ENCODE results near the gene LRRC74B. TPM values are rescaled to one million over a fixed set of nuclear protein-coding genes. Genes with fewer than 3 reads are reported as not detected.
A peak's percentile ranks its signal among the peaks of the same experiment; 100 is the strongest.

Gene LRRC74B
- total RNA-seq, 2 experiments from 2014 or later, result not detected

DNA sequence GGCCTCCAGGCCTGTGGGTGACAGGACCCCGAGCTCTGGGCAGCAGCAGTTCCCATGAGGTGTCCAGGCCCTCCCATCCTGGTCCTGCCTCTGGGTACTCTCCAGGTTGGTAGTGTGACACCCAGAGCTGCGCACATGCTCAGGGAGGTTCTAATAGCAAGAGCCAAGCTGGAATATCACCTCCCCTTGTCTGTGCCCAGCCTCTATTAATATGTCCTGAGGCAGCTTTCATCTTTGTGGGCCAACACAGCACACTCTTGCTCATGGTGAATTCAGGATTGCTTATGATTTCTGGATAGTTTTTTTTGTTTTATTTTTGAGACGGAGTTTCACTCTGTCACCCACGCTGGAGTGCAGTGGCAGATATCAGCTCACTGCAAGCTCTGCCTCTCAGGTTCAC, 27.4 kb upstream of the LRRC74B start:
- intact Hi-C loops (cut with micrococcal nuclease), result no loop called here
- H3K27me3 Mint-ChIP-seq (ENCODE audit: low read depth), result no peaks in the 10 kb centered on the region
- DNase-seq, result no peak
- H3K4me3 Mint-ChIP-seq, result no peak overlapping the region
- no peak overlapping the region for H3K27ac Mint-ChIP-seq
- H3K9me3 Mint-ChIP-seq, result no peaks in the 10 kb centered on the region
- CTCF ChIA-PET, result no interaction called here
- no peaks in the 10 kb centered on the region for H3K36me3 Mint-ChIP-seq (ENCODE audit: low read depth)
- peaks cover 23% of the 10 kb centered on the region for H3K4me1 Mint-ChIP-seq (ENCODE audit: low read depth)

DNA sequence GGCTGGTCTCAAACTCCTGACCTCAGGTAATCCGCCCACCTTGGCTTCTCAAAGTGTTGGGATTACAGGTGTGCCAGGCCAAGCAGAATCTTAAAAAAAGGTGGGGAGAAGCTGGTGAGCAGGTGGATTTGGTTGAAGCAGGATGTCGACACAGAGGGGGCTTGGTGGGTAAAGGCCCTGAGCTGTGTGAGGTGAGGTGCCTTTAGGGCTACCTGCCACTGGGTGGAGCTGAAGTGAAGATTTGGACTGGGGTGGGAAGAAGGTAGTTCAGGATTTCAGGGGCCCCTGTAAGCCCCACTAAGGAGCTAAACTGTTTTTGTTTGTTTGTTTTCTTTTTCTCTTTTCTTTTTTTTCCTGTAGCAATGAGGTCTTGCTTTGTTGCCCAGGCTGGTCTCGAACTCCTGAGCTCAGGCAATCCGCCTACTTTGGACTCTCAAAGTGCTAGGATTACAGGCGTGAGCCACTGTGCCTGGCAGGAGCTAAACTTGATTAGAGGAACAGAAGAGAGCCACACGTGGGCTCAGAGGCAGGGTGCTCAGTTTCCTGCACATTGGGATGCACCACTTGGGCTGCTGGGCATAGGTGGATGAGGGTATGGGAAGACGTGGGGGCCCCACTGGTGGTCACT, 24.8 kb upstream of the LRRC74B start:
- Mint-ChIP-seq H3K4me3 (no peak overlapping the region), H3K27me3 (ENCODE audit: low read depth) (no peaks in the 10 kb centered on the region), H3K9me3 (no peaks in the 10 kb centered on the region), H3K36me3 (ENCODE audit: low read depth) (no peaks in the 10 kb centered on the region), H3K4me1 (ENCODE audit: low read depth) (peaks cover 17% of the 10 kb centered on the region), H3K27ac (no peak overlapping the region)
- intact Hi-C loops (cut with micrococcal nuclease), result no loop called here
- CTCF ChIA-PET, result interaction anchor here (0.6 to 1.9 kb wide), 9 partner anchors 16 to 144 kb away, joined by 3 to 6 read pairs (median 4); no protein-coding TSS in a partner anchor
- peak; percentile 33 for DNase-seq

DNA sequence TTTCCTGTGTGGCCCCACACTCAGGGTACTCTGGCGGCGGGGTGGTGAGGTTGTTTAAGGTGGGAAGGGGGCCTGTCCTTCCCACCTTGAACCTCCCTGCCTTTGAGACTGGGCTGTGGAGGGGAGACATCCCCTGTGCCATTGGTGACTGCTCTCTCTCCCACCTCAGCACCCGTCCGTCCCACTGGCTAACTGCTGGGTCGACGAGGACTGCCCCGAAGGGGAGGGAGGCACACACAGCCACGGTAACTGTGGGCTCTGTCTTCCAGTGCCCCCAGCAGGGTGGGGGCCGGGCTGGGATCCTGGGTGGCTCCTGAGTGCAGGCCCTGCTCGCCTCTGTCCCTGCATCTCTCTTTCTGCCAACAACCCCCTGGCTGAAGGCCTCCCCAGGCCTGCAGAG, 23.2 kb upstream of the LRRC74B start:
- Mint-ChIP-seq H3K36me3 (ENCODE audit: low read depth) (no peaks in the 10 kb centered on the region), H3K9me3 (no peaks in the 10 kb centered on the region), H3K27me3 (ENCODE audit: low read depth) (no peaks in the 10 kb centered on the region), H3K4me1 (ENCODE audit: low read depth) (peaks cover 12% of the 10 kb centered on the region), H3K4me3 (no peak overlapping the region), H3K27ac (no peak overlapping the region)
- intact Hi-C loops (cut with micrococcal nuclease), result no loop called here
- DNase-seq, result no peak
- CTCF ChIA-PET, result interaction anchor here (0.6 kb wide), 1 partner anchor 84 kb away, joined by 3 read pairs; no protein-coding TSS in a partner anchor

DNA sequence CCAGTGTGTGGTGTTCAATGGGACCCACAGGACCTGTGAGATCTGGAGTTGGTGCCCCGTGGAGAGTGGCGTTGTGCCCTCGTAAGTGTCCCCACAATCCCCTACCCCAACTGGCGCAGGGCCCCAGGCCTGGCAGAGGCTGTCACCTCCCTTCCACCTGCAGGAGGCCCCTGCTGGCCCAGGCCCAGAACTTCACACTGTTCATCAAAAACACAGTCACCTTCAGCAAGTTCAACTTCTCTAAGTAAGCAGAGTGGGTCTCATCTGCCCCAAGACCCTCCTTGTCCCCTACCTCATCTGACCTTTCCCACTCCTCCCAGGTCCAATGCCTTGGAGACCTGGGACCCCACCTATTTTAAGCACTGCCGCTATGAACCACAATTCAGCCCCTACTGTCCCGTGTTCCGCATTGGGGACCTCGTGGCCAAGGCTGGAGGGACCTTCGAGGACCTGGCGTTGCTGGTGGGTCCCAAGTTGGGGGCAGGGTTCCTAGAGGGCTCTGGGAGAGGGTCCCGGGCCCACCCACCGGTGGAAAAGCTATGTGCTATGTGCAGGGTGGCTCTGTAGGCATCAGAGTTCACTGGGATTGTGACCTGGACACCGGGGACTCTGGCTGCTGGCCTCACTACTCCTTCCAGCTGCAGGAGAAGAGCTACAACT, 22.7 kb upstream of the LRRC74B start:
- CTCF ChIA-PET, result interaction anchor here (1.0 kb wide), 1 partner anchor 8 kb away, joined by 3 read pairs; the partner anchor contains the start of gene P2RX6
- no peaks in the 10 kb centered on the region for H3K27me3 Mint-ChIP-seq (ENCODE audit: low read depth)
- no peak overlapping the region for H3K4me3 Mint-ChIP-seq
- intact Hi-C loops (cut with micrococcal nuclease), result no loop called here
- no peaks in the 10 kb centered on the region for H3K9me3 Mint-ChIP-seq
- no peaks in the 10 kb centered on the region for H3K36me3 Mint-ChIP-seq (ENCODE audit: low read depth)
- DNase-seq, result no peak
- no peak overlapping the region for H3K27ac Mint-ChIP-seq
- peaks cover 12% of the 10 kb centered on the region for H3K4me1 Mint-ChIP-seq (ENCODE audit: low read depth)

DNA sequence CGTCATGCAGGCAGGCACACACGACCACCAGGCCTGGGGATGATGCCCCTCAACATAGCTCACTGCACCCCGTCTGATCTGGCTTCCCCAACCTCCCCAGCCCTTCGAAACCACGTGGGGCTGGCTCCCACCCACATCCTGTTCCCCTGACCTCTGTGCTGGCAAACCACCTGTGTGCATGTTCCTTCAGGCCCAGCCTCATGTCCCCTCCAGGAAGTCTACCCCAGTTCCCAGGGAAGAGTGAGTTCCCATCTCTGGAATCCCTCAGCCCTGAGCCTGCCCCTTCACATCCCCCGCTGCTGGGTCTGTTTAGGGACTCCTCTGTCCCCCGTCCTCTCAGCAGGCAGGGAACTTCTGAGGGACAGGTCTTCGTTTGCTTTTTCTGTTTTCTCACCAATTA, 20.5 kb upstream of the LRRC74B start:
- no peak overlapping the region for H3K4me3 Mint-ChIP-seq
- H3K36me3 Mint-ChIP-seq (ENCODE audit: low read depth), result no peaks in the 10 kb centered on the region

DNA sequence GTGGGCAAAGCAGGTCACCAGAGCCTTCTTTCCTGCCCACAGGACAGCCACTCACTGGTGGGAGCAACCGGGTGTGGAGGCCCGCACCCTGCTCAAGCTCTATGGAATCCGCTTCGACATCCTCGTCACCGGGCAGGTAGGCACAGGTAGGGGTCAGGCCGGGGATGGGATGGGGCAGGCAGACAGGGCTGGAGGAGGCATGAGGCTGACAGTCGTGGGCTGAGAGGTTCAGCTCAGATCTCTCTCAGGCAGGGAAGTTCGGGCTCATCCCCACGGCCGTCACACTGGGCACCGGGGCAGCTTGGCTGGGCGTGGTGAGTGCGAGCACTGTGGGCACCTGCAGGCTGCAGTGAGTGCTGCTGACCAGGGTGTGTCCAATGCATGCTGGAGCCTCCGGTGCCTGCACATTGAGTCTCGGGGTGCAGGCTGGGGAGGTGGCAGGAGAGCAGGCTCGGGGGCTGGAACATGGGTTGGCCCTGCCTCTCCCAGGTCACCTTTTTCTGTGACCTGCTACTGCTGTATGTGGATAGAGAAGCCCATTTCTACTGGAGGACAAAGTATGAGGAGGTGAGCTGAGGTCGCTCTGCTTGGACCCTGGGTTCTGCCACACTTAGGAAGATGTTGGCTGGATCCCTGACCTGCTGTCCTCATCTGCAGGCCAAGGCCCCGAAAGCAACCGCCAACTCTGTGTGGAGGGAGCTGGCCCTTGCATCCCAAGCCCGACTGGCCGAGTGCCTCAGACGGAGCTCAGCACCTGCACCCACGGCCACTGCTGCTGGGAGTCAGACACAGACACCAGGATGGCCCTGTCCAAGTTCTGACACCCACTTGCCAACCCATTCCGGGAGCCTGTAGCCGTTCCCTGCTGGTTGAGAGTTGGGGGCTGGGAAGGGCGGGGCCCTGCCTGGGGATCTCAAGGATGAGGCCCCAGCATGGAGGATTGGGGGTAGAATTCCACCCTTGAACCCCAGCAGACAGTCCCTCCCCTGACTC, 19.7 kb upstream of the LRRC74B start:
- intact Hi-C loops (cut with micrococcal nuclease), result no loop called here
- H3K4me3 Mint-ChIP-seq, result no peak overlapping the region
- no peak for DNase-seq
- no peaks in the 10 kb centered on the region for H3K36me3 Mint-ChIP-seq (ENCODE audit: low read depth)
- H3K4me1 Mint-ChIP-seq (ENCODE audit: low read depth), result peaks cover 14% of the 10 kb centered on the region
- H3K27ac Mint-ChIP-seq, result no peak overlapping the region
- peaks cover 19% of the 10 kb centered on the region for H3K27me3 Mint-ChIP-seq (ENCODE audit: low read depth)
- H3K9me3 Mint-ChIP-seq, result no peaks in the 10 kb centered on the region
- CTCF ChIA-PET, result interaction anchor here (1.5 kb wide), 1 partner anchor 140 kb away, joined by 3 read pairs; no protein-coding TSS in a partner anchor

More for the DNA sequence above, 20.5 kb upstream of the LRRC74B start:
- CTCF ChIA-PET, result interaction anchor here (1.5 kb wide), 1 partner anchor 139 kb away, joined by 3 read pairs; no protein-coding TSS in a partner anchor
- intact Hi-C loops (cut with micrococcal nuclease), result no loop called here
- Mint-ChIP-seq H3K4me1 (ENCODE audit: low read depth) (peaks cover 12% of the 10 kb centered on the region), H3K9me3 (no peaks in the 10 kb centered on the region), H3K27ac (no peak overlapping the region), H3K27me3 (ENCODE audit: low read depth) (peaks cover 11% of the 10 kb centered on the region)
- DNase-seq, result peak; percentile 22

DNA sequence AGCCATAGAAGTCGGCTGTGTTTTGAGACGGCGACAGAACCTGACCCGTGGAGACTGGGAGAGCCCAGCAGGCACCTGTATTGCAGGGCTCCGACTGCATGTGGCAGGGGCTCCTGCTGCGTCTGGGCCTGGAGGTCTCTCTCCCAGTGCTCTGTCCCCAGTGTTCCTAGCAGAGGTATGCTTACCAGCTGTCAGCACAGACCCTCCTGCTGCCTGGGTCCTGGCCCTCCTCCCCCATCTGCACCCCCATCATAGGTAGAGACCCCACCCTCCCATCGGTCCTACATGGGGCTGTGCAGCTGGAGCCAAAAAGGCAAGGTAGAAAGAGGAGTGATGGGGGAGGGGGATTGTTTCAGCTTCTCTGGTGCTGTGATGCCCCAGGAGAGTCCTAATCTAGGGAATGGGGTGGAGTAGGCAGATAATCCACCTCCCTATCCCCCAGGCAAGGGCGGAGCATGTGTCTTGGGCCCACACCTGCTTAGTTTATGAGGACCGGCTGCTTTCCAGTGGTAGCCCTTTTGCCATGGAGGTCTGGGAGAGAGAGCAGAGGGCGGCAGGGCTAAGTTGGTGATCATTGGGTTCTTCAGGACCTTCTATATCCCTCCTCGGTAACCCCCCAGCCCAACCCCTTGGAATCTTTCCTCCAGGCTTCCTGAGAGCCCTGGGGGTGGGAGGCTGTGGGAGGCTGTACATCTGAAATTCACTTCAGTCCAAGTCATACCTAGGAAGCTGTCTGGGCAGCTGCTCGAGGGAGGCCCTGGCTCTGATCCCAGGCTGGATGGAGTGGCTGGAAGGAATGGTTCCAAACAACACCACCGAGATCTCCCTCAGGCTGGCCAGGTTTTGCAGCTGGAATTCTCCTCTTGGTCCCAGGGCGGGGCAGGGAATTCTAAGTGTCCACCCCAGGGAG, 18.7 kb upstream of the LRRC74B start:
- no peak overlapping the region for H3K27ac Mint-ChIP-seq
- no peak overlapping the region for H3K4me3 Mint-ChIP-seq
- H3K4me1 Mint-ChIP-seq (ENCODE audit: low read depth), result peaks cover 14% of the 10 kb centered on the region
- peaks cover 23% of the 10 kb centered on the region for H3K27me3 Mint-ChIP-seq (ENCODE audit: low read depth)
- no peaks in the 10 kb centered on the region for H3K36me3 Mint-ChIP-seq (ENCODE audit: low read depth)
- no peaks in the 10 kb centered on the region for H3K9me3 Mint-ChIP-seq
- intact Hi-C loops (cut with micrococcal nuclease), result no loop called here
- CTCF ChIA-PET, result interaction anchor here (1.5 kb wide), 1 partner anchor 141 kb away, joined by 3 read pairs; no protein-coding TSS in a partner anchor
- no peak for DNase-seq

DNA sequence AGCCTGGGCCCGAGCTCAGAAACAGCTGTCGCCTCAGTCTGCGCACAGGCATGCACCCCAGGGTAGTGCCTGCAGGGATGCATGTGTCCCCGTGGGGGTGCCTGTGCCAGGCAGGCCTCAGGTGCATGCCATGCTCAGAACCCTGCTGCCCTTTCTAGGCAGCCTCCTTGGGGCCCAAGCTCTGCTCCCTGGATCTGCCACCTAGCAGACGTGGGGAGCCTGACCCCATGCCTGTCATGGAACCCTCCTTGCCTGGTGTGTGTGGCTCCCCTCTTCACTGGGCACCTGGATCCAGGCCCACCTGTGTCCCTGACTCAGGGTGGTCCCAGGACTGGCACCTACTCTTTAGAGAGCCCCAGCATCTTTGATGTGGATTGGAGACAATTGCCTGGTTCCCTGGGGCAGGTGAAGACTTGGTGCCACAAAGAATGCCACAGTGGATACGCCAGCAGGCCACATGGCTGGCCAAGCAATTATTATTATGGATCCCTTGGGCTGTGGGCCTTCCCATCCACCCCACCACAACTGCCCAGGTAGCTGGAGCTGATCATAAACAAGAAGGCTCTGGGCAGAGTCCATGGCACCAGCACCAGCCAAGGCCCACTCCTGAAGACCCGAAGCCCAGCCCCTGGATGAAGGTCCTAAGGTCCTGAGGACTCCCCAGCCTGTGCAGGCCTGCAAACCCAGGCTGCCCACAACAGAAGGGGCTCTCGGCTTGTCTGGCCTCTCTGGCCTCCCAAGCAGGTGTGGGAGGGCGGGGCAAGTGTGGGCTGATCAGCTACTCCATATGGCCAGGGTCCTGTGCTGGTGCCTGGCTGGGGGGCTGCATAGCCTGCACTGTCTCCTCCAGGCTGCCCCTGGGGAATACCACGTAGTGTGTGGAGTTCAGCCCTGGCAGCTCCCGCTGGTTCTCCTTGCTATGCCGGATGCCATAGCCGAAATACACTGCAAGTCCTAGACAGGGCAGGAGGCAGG, 17.2 kb upstream of the LRRC74B start:
- H3K4me1 Mint-ChIP-seq (ENCODE audit: low read depth), result peaks cover 14% of the 10 kb centered on the region
- no peak overlapping the region for H3K27ac Mint-ChIP-seq
- CTCF ChIA-PET, result interaction anchor here (0.6 kb wide), 1 partner anchor 70 kb away, joined by 6 read pairs; no protein-coding TSS in a partner anchor
- H3K27me3 Mint-ChIP-seq (ENCODE audit: low read depth), result peaks cover 23% of the 10 kb centered on the region
- DNase-seq, result no peak
- H3K36me3 Mint-ChIP-seq (ENCODE audit: low read depth), result no peaks in the 10 kb centered on the region
- no peak overlapping the region for H3K4me3 Mint-ChIP-seq
- no peaks in the 10 kb centered on the region for H3K9me3 Mint-ChIP-seq
- intact Hi-C loops (cut with micrococcal nuclease), result no loop called here

DNA sequence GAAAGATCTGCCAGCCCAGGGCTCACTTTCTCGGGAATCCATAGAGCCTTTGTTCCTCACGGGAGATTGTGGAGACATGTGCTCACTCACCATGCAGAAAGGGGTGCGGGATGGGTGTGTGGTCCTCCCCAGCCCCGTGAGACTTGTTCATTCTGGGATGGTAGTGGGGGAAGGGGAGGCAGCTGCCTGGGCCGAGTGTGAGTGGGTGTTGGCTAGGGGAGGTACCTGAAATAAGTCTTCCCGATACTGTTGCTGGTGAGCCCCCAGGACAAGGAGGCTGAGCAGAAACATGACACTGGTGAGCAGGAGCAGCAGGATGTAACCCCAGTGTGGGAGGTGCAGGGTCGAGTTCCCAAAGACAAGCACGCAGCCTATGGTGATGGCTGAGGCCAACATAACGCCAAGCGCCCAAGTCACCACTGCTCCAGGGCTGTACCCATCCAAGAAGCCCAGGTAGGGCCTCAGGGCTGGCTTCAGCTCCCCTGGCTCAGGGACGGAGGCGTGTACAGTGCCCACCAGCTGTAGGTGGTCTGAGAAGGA, 16.2 kb upstream of the LRRC74B start:
- CTCF ChIA-PET, result no interaction called here
- H3K4me1 Mint-ChIP-seq (ENCODE audit: low read depth), result peaks cover 14% of the 10 kb centered on the region
- H3K27ac Mint-ChIP-seq, result no peak overlapping the region
- no peaks in the 10 kb centered on the region for H3K36me3 Mint-ChIP-seq (ENCODE audit: low read depth)
- H3K9me3 Mint-ChIP-seq, result no peaks in the 10 kb centered on the region
- no peak overlapping the region for H3K4me3 Mint-ChIP-seq
- no peak for DNase-seq
- H3K27me3 Mint-ChIP-seq (ENCODE audit: low read depth), result peaks cover 23% of the 10 kb centered on the region
- intact Hi-C loops (cut with micrococcal nuclease), result no loop called here

DNA sequence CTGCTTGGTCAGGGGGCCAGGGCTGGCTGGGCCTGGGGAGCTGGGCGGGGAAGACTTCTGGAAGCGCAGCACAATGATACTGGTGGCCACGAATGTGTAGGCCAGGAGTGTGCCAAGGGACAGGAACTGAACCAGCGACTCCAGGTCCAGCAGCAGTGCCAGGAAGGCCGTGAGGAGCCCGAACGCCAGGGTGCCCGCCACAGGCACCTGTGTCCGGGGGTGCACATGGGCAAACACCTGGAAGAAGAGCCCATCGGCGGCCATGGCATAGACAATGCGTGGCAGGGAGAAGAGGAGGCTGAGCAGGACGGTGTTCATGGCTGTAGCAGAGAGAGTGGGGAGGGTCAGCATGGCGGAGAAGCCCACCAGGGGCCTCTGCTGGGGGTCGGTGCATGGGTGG, 15.7 kb upstream of the LRRC74B start:
- peaks cover 13% of the 10 kb centered on the region for H3K4me1 Mint-ChIP-seq (ENCODE audit: low read depth)
- no peaks in the 10 kb centered on the region for H3K9me3 Mint-ChIP-seq
- intact Hi-C loops (cut with micrococcal nuclease), result no loop called here
- H3K27me3 Mint-ChIP-seq (ENCODE audit: low read depth), result peaks cover 23% of the 10 kb centered on the region
- H3K4me3 Mint-ChIP-seq, result no peak overlapping the region
- H3K27ac Mint-ChIP-seq, result no peak overlapping the region
- DNase-seq, result no peak
- CTCF ChIA-PET, result no interaction called here
- H3K36me3 Mint-ChIP-seq (ENCODE audit: low read depth), result no peaks in the 10 kb centered on the region

Data from activated naive CD4-positive, alpha-beta T cell treated with anti-CD3 and anti-CD28 coated beads for 36 hours (primary cell).